GM06990 (cell line): ENCODE measurements around the gene ANGPTL4.
A peak's percentile ranks its signal among the peaks of the same experiment; 100 is the strongest.
"Not testable (repeated sequence)": the region's sequence is repeated elsewhere in the genome, so short reads cannot be mapped to it uniquely, and the experiment has no call there.

Source experiments
- DNase-seq: peaks from one replicate; pipeline ENCODE4 v3.0.0-alpha.2; 2011; ENCODE audit not compliant: insufficient read length; ENCODE audit errors: extremely low read depth
- H3K27me3 ChIP-seq: replicated peaks from 2 replicates; pipeline ENCODE4 v1.6.0; 2011; ENCODE audit warnings: low read length; ENCODE audit not compliant: control insufficient read depth, insufficient read depth
- H3K36me3 ChIP-seq: 2 replicates; pipeline ENCODE4 v1.5.1; 2011; ENCODE audit warnings: low read length; ENCODE audit not compliant: control insufficient read depth, insufficient read depth
- H3K4me3 ChIP-seq: replicated peaks from 2 replicates; pipeline ENCODE4 v1.5.1; 2011; ENCODE audit warnings: low read depth, mild to moderate bottlenecking, control low read depth, low read length
- CTCF ChIP-seq: IDR thresholded peaks from 2 replicates; pipeline ENCODE4 v1.5.1; 2011; ENCODE audit warnings: low read length, control low read depth, mild to moderate bottlenecking, inconsistent platforms; ENCODE audit not compliant: insufficient read depth, poor library complexity, severe bottlenecking

ANGPTL4 gene

GRCh38 chr19:8363803-8364771, at the start of gene ANGPTL4:
Gene ANGPTL4 (plus strand): TSS chr19:8364155. CDS start chr19:8364322, 167 bp downstream.
- Histone ChIP-seq H3K27me3 (no peaks in the 10 kb centered on the region; the same call in 1 of the 2 replicates), H3K36me3 (no peaks in the 10 kb centered on the region), H3K4me3 (peak within 1 kb of the TSS; percentile 2)
- DNase-seq = no peak
- TF ChIP-seq CTCF = peak; percentile 11

GRCh38 chr19:8314981-8315640, 48.8 kb upstream of the ANGPTL4 start:
- peaks cover 26% of the 10 kb centered on the region for H3K36me3 ChIP-seq
- not testable (repeated sequence) for DNase-seq, H3K4me3 ChIP-seq, H3K27me3 ChIP-seq

GRCh38 chr19:8316351-8317125, 47.4 kb upstream of the ANGPTL4 start:
- H3K36me3 ChIP-seq = peaks cover 24% of the 10 kb centered on the region
- TF ChIP-seq CTCF = no peak
- no peak for DNase-seq
- H3K4me3 ChIP-seq = no peak overlapping the region
- no peaks in the 10 kb centered on the region for H3K27me3 ChIP-seq

- H3K27me3 ChIP-seq, DNase-seq, H3K4me3 ChIP-seq: not testable (repeated sequence)
- peaks cover 18% of the 10 kb centered on the region for H3K36me3 ChIP-seq
Observed at GRCh38 chr19:8318835-8319234, 45.1 kb upstream of the ANGPTL4 start.

GRCh38 chr19:8319807-8320520, 44.0 kb upstream of the ANGPTL4 start:
- TF ChIP-seq CTCF = no peak
- Histone ChIP-seq H3K36me3 (peaks cover 18% of the 10 kb centered on the region), H3K27me3 (no peaks in the 10 kb centered on the region), H3K4me3 (peak overlapping the region; percentile 94)
- no peak for DNase-seq

- peaks cover 15% of the 10 kb centered on the region for H3K36me3 ChIP-seq
- no peak for DNase-seq
- H3K27me3 ChIP-seq = no peaks in the 10 kb centered on the region
- no peak for TF ChIP-seq CTCF
- peak overlapping the region; percentile 94 for H3K4me3 ChIP-seq
Observed at GRCh38 chr19:8320564-8321066, 43.3 kb upstream of the ANGPTL4 start.
